ENCODE measurements around the gene CPHXL. TPM values are rescaled to one million over a fixed set of nuclear protein-coding genes. Genes with fewer than 3 reads are reported as not detected.

CPHXL gene
- total and polyA plus RNA-seq, 10 donors: not detected

DNA sequence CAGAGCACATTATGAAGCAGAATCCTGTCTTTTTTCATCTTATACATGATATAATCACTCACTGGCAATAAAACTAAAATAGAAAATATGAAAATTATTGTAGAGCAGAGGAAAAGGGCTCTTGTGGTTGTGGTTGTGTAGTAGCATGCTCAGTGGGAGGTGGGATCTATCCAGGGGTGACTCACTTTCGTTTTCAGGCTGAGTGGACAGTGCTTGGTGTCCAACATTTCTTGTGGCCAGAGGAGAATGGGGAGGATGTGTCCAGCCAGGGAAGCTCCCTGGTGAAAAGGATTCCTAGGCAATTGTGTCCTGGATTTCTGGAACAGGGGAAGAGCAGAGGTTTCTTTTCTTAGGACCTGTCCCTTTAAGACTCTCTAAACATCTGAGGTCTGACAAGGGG, 31.9 kb upstream of the CPHXL start:
- H3K9me3 ChIP-seq: no peaks in the 10 kb centered on the region
- 21 to 42% (median 34%) methylated on average over 1 of the region's 1 CpG for WGBS, 5 donors
- no peak for TF ChIP-seq POLR2A (IDR thresholded peaks at IDR 0.05)
- TF ChIP-seq, protein P1, sequence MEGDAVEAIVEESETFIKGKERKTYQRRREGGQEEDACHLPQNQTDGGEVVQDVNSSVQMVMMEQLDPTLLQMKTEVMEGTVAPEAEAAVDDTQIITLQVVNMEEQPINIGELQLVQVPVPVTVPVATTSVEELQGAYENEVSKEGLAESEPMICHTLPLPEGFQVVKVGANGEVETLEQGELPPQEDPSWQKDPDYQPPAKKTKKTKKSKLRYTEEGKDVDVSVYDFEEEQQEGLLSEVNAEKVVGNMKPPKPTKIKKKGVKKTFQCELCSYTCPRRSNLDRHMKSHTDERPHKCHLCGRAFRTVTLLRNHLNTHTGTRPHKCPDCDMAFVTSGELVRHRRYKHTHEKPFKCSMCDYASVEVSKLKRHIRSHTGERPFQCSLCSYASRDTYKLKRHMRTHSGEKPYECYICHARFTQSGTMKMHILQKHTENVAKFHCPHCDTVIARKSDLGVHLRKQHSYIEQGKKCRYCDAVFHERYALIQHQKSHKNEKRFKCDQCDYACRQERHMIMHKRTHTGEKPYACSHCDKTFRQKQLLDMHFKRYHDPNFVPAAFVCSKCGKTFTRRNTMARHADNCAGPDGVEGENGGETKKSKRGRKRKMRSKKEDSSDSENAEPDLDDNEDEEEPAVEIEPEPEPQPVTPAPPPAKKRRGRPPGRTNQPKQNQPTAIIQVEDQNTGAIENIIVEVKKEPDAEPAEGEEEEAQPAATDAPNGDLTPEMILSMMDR (IDR thresholded peaks at IDR 0.05 in 8 of 11, conservative IDR thresholded peaks at IDR 0.05 in 3 of 11): no peak
- no peak for TF ChIP-seq POLR2AphosphoS5 (IDR thresholded peaks at IDR 0.05)
- no peak overlapping the region for H3K27ac ChIP-seq
- DNase-seq: no peak
- no peak overlapping the region for H3K4me3 ChIP-seq
- intact Hi-C loops (cut with DNase I; ENCODE audit: low total_unique reads): loop anchor here (10.0 kb wide), 1 partner anchor 103 kb away; no protein-coding TSS in a partner anchor
- H3K27me3 ChIP-seq (replicated peaks in 1 of 7): no peaks in the 10 kb centered on the region
- peaks cover 0 to 17% (median 0%) of the 10 kb centered on the region in 6 donors for H3K4me1 ChIP-seq
- H3K36me3 ChIP-seq: no peaks in the 10 kb centered on the region

DNA sequence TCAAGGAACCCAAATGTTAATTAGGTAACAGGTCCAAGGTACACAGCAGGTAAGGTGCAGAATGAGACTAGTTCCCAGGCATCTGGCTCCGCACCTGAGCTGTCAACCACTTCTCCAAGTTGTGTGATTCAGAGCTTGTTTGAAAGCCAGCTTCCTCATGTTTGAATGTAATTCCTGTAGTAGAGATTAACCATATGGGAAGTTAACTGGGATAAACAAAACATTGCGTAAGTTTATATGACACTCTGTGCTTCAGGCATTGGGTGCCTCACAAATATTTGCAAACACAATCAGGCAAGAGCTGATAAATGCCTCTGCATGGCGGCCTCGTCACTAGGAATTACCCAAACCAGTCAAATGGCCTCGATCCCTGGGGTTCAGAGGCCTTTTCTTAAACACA, 27.9 kb upstream of the CPHXL start:
- no peak overlapping the region for H3K4me3 ChIP-seq
- no peaks in the 10 kb centered on the region for H3K27me3 ChIP-seq (replicated peaks in 1 of 7)
- H3K27ac ChIP-seq: no peak overlapping the region
- intact Hi-C loops (cut with DNase I; ENCODE audit: low total_unique reads): loop anchor here (10.0 kb wide), 1 partner anchor 99 kb away; no protein-coding TSS in a partner anchor
- WGBS, 5 donors: 82 to 89% (median 87%) methylated on average over 5 of the region's 5 CpGs
- H3K36me3 ChIP-seq: no peaks in the 10 kb centered on the region
- H3K4me1 ChIP-seq: peaks cover 0 to 5% (median 0%) of the 10 kb centered on the region in 6 donors
- DNase-seq: no peak
- H3K9me3 ChIP-seq: no peaks in the 10 kb centered on the region
- TF ChIP-seq, protein P1 (IDR thresholded peaks at IDR 0.05 in 8 of 11, conservative IDR thresholded peaks at IDR 0.05 in 3 of 11): no peak
- no peak for TF ChIP-seq POLR2A (IDR thresholded peaks at IDR 0.05)
- no peak for TF ChIP-seq POLR2AphosphoS5 (IDR thresholded peaks at IDR 0.05)

DNA sequence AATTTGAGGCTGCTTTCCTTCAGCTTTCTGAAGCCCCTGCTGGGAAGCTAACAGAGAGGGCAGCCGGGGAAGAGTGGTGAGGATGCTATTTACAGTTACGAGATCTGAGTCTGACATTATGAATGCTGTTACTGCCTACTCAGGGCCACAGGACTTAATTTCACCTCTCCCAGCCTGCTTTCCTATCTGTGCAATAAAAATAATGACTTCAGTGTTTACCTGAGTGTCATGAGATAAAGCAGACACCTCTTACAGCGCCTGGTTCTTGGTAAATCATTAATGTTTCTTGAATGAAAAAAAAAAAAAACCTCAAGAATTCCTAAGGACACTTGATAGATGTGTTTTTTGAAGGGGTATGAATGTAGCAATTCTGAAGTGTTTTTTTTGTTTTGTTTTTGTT, 24.2 kb upstream of the CPHXL start:
- no peaks in the 10 kb centered on the region for H3K36me3 ChIP-seq

DNA sequence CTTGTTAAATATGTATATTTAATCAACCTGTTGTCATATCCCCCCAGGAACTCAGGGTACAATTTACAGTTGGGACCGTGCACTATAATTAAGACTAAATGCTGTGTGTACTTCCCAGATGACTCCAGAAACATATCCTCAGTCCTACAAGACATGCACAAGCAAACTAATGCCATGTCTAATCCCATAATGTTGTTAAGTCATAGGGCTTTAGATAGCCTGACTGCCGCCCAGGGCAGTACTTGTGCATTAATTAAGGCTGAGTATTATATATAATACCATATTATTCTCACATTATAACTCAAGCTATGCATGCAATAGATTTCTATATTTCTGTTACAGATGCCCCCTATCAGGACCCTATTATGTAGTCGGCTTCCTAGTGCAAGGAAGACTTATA, 20.1 kb upstream of the CPHXL start:
- H3K27ac ChIP-seq: no peak overlapping the region
- intact Hi-C loops (cut with DNase I; ENCODE audit: low total_unique reads): no loop called here
- 86 to 97% (median 87%) methylated on average over 3 of the region's 3 CpGs for WGBS, 5 donors
- H3K4me1 ChIP-seq: no peaks in the 10 kb centered on the region
- no peaks in the 10 kb centered on the region for H3K27me3 ChIP-seq (replicated peaks in 1 of 7)
- peaks cover 0 to 30% (median 22%) of the 10 kb centered on the region in 8 donors for H3K9me3 ChIP-seq
- H3K36me3 ChIP-seq: no peaks in the 10 kb centered on the region
- TF ChIP-seq POLR2AphosphoS5 (IDR thresholded peaks at IDR 0.05): no peak
- TF ChIP-seq, protein P1 (IDR thresholded peaks at IDR 0.05 in 8 of 11, conservative IDR thresholded peaks at IDR 0.05 in 3 of 11): no peak
- no peak for TF ChIP-seq POLR2A (IDR thresholded peaks at IDR 0.05)
- H3K4me3 ChIP-seq: no peak overlapping the region
- no peak for DNase-seq

More for the DNA sequence above, 24.2 kb upstream of the CPHXL start:
- intact Hi-C loops (cut with DNase I; ENCODE audit: low total_unique reads): loop anchor here (10.0 kb wide), 1 partner anchor 96 kb away; no protein-coding TSS in a partner anchor
- H3K27ac ChIP-seq: no peak overlapping the region
- no peak overlapping the region for H3K4me3 ChIP-seq
- TF ChIP-seq, protein P1 (IDR thresholded peaks at IDR 0.05 in 8 of 11, conservative IDR thresholded peaks at IDR 0.05 in 3 of 11): no peak
- TF ChIP-seq POLR2AphosphoS5 (IDR thresholded peaks at IDR 0.05) (no peak), POLR2A (IDR thresholded peaks at IDR 0.05) (no peak)
- H3K27me3 ChIP-seq (replicated peaks in 1 of 7): no peaks in the 10 kb centered on the region
- H3K4me1 ChIP-seq: no peaks in the 10 kb centered on the region
- no peaks in the 10 kb centered on the region for H3K9me3 ChIP-seq
- 66 to 90% (median 77%) methylated on average over 3 of the region's 3 CpGs for WGBS, 5 donors
- no peak for DNase-seq

Measured in spleen (tissue), 11 donors.